Spleen (tissue), 7 donors: ENCODE measurements around the gene MED26.

Experiments used
- CTCF ChIP-seq, 11 experiments: fragments of 200-600 bp in 7 of 11; fragments of 450-650 bp in 4 of 11; sonication (generic) in 4 of 11; IDR thresholded peaks in 8 of 11; conservative IDR thresholded peaks in 3 of 11; 1 replicate in 7 of 11; 2 replicates in 4 of 11; pipeline versions ENCODE4 v1.4.0 to v1.8.0; 2016 to 2021; ENCODE audit warnings: antibody characterized with exemption in 11 of 11, inconsistent platforms in 4 of 11, mild to moderate bottlenecking in 1 of 11
- POLR2A ChIP-seq, 3 donors: fragments of 450-650 bp; IDR thresholded peaks; one replicate each; pipeline ENCODE4 v1.5.1; 2017; ENCODE audit warnings: antibody characterized with exemption in 3 of 3, mild to moderate bottlenecking in 1 of 3
- POLR2AphosphoS5 ChIP-seq, 3 donors: sonication (generic); formaldehyde crosslinking; IDR thresholded peaks; one replicate each; pipeline ENCODE4 v1.5.1; 2017; ENCODE audit warnings: antibody characterized with exemption in 3 of 3
- donor health status: DM: no; HTN: no; CAD: no; lungs with moderate emphysema.
- donor health status: DM: no; HTN: no; CAD: no.
- donor health status: DM: no; HTN: no; CAD: no.

DNA sequence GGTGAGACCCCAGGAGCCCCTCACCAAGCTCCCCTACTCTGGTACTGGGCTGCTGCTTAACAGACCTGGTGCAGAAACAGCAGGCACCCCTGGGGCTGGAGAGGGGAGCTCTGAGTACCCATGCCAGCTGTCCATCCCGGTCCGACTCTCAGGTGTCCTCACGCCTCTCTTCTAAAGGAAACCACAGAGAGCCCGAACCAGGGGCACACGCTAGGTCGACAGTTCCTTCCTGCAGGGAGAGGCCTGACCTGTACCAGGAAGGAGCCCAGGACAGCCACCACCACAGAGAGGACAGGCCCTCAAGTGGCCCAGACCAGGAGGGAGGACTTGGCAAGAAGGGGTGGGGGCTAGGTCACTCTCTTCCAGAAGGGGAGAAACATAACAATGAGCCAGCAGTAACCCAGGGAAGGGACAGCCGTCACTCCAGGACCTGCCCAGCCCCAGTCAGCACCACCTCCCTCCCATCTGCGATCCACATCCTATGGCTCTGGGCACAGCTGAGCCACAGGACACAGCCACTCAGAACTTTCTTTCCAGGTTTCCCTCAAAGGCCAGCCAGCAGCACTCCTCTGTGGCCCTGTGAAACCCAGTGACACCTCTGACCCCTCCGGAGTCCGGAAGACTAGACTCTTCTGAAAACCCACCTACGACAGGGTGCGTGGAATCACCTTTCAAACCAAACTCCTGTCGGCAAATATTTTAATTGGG, 42.8 kb downstream of the MED26 start:
- TF ChIP-seq POLR2A (IDR thresholded peaks at IDR 0.05) (no peak), CTCF (IDR thresholded peaks at IDR 0.05 in 8 of 11, conservative IDR thresholded peaks at IDR 0.05 in 3 of 11) (no peak), POLR2AphosphoS5 (IDR thresholded peaks at IDR 0.05) (no peak)
